ENCODE data around the gene MAP10. TPM values are rescaled to one million over a fixed set of nuclear protein-coding genes. Genes with fewer than 3 reads are reported as not detected.

MAP10 gene
- total RNA-seq, 2 experiments from 2014 or later: 1.3 to 1.5 TPM

DNA sequence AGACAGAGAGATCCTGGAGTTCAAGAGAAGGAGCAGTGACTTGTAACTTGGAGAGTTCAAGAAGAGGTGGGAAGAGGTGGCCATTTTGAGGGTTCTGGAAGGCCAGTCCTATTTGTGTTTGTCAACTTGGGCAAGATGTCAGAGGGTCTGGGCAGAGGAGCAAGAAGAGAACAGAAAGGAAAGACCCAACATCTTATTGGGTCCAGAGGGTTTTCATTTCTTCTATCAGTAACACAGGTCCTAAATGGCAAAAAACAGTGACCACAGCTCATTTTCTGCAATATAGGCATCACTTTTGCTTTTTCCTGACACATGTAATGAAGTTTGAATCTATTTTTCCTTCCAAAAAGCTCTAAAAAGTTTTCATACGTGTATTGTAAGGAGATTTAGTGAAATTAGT lies 38.3 kb upstream of the MAP10 start:
- Mint-ChIP-seq H3K9me3 (peaks cover 3% of the 10 kb centered on the region), H3K27me3 (peaks cover 3% of the 10 kb centered on the region), H3K36me3 (ENCODE audit: low read depth) (no peaks in the 10 kb centered on the region), H3K4me3 (no peak overlapping the region), H3K4me1 (ENCODE audit: low read depth) (no peaks in the 10 kb centered on the region), H3K27ac (no peak overlapping the region)
- no peak for TF ChIP-seq CTCF (IDR thresholded peaks at IDR 0.05)
- intact Hi-C loops (cut with micrococcal nuclease): no loop called here
- ChIA-PET CTCF (no interaction called here), POLR2A (no interaction called here)
- ATAC-seq (no peak), DNase-seq (no peak)

DNA sequence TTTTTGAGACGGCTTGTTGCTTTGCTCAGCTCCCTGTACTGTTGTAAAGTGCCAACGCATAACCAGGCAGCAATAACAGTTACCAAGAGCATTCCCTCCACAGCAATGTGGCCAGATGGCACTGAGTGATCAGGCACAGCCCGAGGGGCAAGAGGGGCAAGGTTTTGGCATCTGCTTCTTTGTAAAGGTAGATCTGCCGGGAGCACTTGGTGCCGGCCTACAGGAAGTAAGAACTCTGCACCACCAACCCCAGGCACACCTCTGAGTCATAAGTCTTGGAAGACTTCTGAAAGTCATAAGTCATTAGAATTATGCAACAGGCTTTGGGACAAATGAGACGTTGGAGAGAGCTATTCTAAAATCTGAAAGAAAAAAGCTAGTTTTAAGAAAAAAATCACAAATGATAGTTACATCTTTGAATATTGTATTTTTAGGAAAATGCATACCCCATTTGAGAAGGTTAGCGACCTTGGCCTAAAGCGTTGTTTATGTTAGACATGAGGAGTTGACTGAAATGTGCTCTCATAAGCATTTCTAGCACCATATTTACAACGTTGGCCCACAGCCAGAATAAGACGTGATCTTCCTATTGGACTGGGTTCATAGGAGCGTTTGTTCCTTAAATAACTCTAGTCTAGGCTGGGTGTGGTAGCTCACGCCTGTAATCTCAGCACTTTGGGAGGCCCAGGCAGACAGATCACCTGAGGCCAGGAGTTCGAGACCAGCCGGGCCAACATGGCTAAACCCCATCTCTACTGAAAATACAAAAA lies 37.7 kb upstream of the MAP10 start:
- no peak for TF ChIP-seq CTCF (IDR thresholded peaks at IDR 0.05)
- DNase-seq (peak; percentile 5), ATAC-seq (no peak)
- Mint-ChIP-seq H3K4me1 (ENCODE audit: low read depth) (no peaks in the 10 kb centered on the region), H3K9me3 (peaks cover 3% of the 10 kb centered on the region), H3K27ac (no peak overlapping the region), H3K4me3 (no peak overlapping the region), H3K36me3 (ENCODE audit: low read depth) (no peaks in the 10 kb centered on the region), H3K27me3 (peaks cover 3% of the 10 kb centered on the region)
- POLR2A ChIA-PET: no interaction called here
- intact Hi-C loops (cut with micrococcal nuclease): no loop called here
- CTCF ChIA-PET: no interaction called here

DNA sequence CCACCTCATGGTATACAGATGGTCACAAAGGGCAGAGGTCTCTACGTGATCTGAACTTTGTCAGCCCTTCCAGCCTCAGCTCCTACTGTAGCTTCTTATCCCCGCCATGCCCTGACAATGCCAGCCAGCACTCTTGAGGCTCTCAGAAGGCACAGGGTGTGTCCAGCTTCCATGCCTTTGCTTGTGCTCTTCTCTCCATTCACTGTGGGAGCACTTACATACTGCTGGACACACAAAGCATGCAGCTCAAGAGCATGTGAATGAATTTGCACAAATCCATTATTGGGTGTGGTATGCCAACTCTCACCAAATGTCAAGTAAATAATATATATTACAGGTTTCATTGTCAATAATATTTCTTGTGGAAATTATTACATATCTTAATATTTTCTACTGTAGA lies 36.4 kb upstream of the MAP10 start:
- no peak overlapping the region for H3K27ac Mint-ChIP-seq
- no peaks in the 10 kb centered on the region for H3K27me3 Mint-ChIP-seq
- intact Hi-C loops (cut with micrococcal nuclease): no loop called here
- H3K36me3 Mint-ChIP-seq (ENCODE audit: low read depth): no peaks in the 10 kb centered on the region
- no peak overlapping the region for H3K4me3 Mint-ChIP-seq
- no peak for TF ChIP-seq CTCF (IDR thresholded peaks at IDR 0.05)
- DNase-seq (no peak), ATAC-seq (no peak)
- ChIA-PET POLR2A (interaction anchor here (0.7 kb wide), 1 partner anchor 497 kb away, joined by 3 read pairs; no protein-coding TSS in a partner anchor), CTCF (no interaction called here)
- no peaks in the 10 kb centered on the region for H3K9me3 Mint-ChIP-seq
- H3K4me1 Mint-ChIP-seq (ENCODE audit: low read depth): no peaks in the 10 kb centered on the region

DNA sequence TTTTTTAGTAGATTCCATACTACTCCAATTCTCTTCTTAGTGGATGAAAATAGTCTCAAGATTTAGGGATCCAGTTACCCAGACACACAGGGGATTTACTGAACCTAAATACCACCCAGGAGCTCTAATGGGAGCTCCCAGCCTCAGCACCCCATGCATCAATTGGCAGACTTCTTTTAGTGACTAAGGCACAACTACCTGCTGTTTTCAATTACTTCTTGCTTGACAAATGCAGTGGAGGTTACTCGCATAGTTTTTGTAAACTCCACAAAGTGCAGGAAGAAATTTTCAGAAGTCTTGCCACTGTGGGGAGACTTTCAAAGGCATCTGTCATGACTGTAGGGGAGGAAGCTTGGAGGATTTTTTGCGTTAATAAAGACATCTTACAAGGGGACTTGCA lies 35.5 kb upstream of the MAP10 start:
- no peak for DNase-seq
- intact Hi-C loops (cut with micrococcal nuclease): no loop called here
- Mint-ChIP-seq H3K4me1 (ENCODE audit: low read depth) (no peaks in the 10 kb centered on the region), H3K27ac (no peak overlapping the region), H3K9me3 (no peaks in the 10 kb centered on the region), H3K27me3 (no peaks in the 10 kb centered on the region), H3K4me3 (no peak overlapping the region), H3K36me3 (ENCODE audit: low read depth) (no peaks in the 10 kb centered on the region)
- no peak for ATAC-seq
- TF ChIP-seq CTCF (IDR thresholded peaks at IDR 0.05): no peak
- ChIA-PET POLR2A (no interaction called here), CTCF (no interaction called here)

DNA sequence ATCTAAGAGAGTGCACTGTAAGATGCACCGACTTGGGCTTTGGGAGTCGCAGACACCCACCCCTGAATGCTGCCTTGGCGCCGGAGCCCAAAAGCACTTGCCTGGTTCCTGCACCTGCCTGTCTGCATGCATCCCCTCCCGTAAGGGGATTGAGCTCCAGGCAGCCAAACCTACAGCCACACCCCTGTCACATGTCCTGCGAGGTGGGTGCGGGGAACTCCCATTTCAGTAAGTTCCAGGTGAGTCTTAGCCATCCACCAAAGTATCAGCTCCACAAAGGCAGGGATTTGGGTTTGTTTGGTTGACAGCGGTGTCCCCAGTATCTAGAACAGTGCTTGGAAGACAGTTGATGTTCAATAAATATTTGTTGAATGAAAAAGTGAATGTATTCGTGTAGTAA lies 31.5 kb upstream of the MAP10 start:
- ATAC-seq: no peak
- no peak for TF ChIP-seq CTCF (IDR thresholded peaks at IDR 0.05)
- H3K9me3 Mint-ChIP-seq: no peaks in the 10 kb centered on the region
- CTCF ChIA-PET: no interaction called here
- H3K36me3 Mint-ChIP-seq (ENCODE audit: low read depth): no peaks in the 10 kb centered on the region
- H3K27ac Mint-ChIP-seq: no peak overlapping the region
- DNase-seq: no peak
- no peak overlapping the region for H3K4me3 Mint-ChIP-seq
- no peaks in the 10 kb centered on the region for H3K27me3 Mint-ChIP-seq
- intact Hi-C loops (cut with micrococcal nuclease): no loop called here
- H3K4me1 Mint-ChIP-seq (ENCODE audit: low read depth): no peaks in the 10 kb centered on the region
- POLR2A ChIA-PET: no interaction called here

Data from activated CD8-positive, alpha-beta T cell treated with anti-CD3 and anti-CD28 coated beads for 36 hours (primary cell).